Measurements from ENCODE around the gene ZDHHC12.

ZDHHC12 gene

DNA sequence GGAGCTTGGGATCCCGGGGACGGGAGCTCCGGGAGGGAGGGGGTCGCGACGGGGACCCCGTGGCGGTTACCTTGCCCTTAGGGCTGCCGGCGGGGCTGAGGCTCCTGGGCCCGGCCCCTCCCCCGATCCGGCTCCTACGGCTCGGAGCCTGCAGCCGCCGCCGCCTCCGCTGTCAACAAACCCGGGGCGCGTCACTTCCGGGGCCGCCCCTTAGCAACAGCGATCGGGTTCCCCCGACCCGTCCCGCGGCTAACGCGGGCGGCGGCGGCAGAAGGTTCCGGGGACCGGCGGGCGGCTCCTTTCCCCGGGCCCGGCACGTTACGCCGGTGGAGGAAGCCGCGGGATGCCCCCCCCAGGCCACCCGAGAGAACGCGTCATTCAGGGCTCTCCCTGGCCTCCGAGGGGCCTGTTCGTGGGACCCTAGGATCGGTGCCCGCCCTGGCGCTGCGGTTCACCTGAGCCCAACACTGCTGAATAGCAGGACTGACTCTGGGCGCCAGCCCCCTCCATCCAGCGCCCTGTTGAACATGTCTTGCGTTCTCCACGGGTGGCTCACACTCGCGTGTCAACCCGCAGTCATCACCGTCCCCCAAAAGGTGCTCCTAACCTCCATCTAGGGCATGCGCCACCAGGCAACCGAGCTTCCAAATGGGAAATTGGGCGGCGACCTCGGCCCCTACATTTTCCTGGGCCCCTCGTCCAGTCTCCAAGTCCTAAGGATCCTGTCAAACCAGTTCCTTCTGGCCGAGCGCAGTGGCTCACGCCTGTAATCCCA, 48.0 kb upstream of the ZDHHC12 start, which contains the start of gene ZER1 (continued):
- TF ChIP-seq, protein P1, sequence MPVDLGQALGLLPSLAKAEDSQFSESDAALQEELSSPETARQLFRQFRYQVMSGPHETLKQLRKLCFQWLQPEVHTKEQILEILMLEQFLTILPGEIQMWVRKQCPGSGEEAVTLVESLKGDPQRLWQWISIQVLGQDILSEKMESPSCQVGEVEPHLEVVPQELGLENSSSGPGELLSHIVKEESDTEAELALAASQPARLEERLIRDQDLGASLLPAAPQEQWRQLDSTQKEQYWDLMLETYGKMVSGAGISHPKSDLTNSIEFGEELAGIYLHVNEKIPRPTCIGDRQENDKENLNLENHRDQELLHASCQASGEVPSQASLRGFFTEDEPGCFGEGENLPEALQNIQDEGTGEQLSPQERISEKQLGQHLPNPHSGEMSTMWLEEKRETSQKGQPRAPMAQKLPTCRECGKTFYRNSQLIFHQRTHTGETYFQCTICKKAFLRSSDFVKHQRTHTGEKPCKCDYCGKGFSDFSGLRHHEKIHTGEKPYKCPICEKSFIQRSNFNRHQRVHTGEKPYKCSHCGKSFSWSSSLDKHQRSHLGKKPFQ (tag by site-specific recombination; IDR thresholded peaks at IDR 0.05): peak; percentile 23; the same call in 1 of the 2 replicates
- no peak for TF ChIP-seq ZNF274 (IDR thresholded peaks at IDR 0.05; ENCODE audit: low read length)
- no peak for TF ChIP-seq ZNF274 (tag by site-specific recombination; IDR thresholded peaks at IDR 0.05; ENCODE audit: borderline replicate concordance)
- TF ChIP-seq ZNF792 (tag by site-specific recombination; IDR thresholded peaks at IDR 0.05): no peak
- no peak for TF ChIP-seq HOXD13 (CRISPR knock-in tag; IDR thresholded peaks at IDR 0.05; ENCODE audit: borderline replicate concordance)
- no peak for TF ChIP-seq GLI2 (tag by site-specific recombination; IDR thresholded peaks at IDR 0.05; ENCODE audit: borderline replicate concordance, low read depth)
- TF ChIP-seq YY1 (tag by site-specific recombination; IDR thresholded peaks at IDR 0.05): peak; percentile 75
- no peak for TF ChIP-seq ZNF10 (tag by site-specific recombination; IDR thresholded peaks at IDR 0.05)
- TF ChIP-seq, protein P2, sequence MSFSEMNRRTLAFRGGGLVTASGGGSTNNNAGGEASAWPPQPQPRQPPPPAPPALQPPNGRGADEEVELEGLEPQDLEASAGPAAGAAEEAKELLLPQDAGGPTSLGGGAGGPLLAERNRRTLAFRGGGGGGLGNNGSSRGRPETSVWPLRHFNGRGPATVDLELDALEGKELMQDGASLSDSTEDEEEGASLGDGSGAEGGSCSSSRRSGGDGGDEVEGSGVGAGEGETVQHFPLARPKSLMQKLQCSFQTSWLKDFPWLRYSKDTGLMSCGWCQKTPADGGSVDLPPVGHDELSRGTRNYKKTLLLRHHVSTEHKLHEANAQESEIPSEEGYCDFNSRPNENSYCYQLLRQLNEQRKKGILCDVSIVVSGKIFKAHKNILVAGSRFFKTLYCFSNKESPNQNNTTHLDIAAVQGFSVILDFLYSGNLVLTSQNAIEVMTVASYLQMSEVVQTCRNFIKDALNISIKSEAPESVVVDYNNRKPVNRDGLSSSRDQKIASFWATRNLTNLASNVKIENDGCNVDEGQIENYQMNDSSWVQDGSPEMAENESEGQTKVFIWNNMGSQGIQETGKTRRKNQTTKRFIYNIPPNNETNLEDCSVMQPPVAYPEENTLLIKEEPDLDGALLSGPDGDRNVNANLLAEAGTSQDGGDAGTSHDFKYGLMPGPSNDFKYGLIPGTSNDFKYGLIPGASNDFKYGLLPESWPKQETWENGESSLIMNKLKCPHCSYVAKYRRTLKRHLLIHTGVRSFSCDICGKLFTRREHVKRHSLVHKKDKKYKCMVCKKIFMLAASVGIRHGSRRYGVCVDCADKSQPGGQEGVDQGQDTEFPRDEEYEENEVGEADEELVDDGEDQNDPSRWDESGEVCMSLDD (tag by site-specific recombination; IDR thresholded peaks at IDR 0.05): no peak
- peak; percentile 96 for TF ChIP-seq ZEB2 (tag by site-specific recombination; IDR thresholded peaks at IDR 0.05)
- peak; percentile 65 for TF ChIP-seq IKZF3 (tag by site-specific recombination; IDR thresholded peaks at IDR 0.05)
- TF ChIP-seq ZNF302 (tag by site-specific recombination; IDR thresholded peaks at IDR 0.05; ENCODE audit: low read depth): no peak
- TF ChIP-seq ZNF660 (tag by site-specific recombination; IDR thresholded peaks at IDR 0.05): peak; percentile 98
- TF ChIP-seq, protein P3, sequence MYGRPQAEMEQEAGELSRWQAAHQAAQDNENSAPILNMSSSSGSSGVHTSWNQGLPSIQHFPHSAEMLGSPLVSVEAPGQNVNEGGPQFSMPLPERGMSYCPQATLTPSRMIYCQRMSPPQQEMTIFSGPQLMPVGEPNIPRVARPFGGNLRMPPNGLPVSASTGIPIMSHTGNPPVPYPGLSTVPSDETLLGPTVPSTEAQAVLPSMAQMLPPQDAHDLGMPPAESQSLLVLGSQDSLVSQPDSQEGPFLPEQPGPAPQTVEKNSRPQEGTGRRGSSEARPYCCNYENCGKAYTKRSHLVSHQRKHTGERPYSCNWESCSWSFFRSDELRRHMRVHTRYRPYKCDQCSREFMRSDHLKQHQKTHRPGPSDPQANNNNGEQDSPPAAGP (tag by site-specific recombination; IDR thresholded peaks at IDR 0.05): peak; percentile 94
- TF ChIP-seq ZBTB21 (tag by site-specific recombination; IDR thresholded peaks at IDR 0.05): peak; percentile 51; the same call in 1 of the 2 replicates
- no peak for TF ChIP-seq ZNF157 (tag by site-specific recombination; IDR thresholded peaks at IDR 0.05)
- no peak for TF ChIP-seq OSR2 (tag by site-specific recombination; IDR thresholded peaks at IDR 0.05)
- TF ChIP-seq KLF10 (tag by site-specific recombination; IDR thresholded peaks at IDR 0.05): peak; percentile 90
- peak; percentile 99 for TF ChIP-seq ZSCAN30 (tag by site-specific recombination; IDR thresholded peaks at IDR 0.05)
- no peak for TF ChIP-seq PRDM1 (tag by site-specific recombination; IDR thresholded peaks at IDR 0.05)
- peak; percentile 84; the same call in 1 of the 2 replicates for TF ChIP-seq ZNF610 (tag by site-specific recombination; IDR thresholded peaks at IDR 0.05; ENCODE audit: borderline replicate concordance)
- TF ChIP-seq, protein P4, sequence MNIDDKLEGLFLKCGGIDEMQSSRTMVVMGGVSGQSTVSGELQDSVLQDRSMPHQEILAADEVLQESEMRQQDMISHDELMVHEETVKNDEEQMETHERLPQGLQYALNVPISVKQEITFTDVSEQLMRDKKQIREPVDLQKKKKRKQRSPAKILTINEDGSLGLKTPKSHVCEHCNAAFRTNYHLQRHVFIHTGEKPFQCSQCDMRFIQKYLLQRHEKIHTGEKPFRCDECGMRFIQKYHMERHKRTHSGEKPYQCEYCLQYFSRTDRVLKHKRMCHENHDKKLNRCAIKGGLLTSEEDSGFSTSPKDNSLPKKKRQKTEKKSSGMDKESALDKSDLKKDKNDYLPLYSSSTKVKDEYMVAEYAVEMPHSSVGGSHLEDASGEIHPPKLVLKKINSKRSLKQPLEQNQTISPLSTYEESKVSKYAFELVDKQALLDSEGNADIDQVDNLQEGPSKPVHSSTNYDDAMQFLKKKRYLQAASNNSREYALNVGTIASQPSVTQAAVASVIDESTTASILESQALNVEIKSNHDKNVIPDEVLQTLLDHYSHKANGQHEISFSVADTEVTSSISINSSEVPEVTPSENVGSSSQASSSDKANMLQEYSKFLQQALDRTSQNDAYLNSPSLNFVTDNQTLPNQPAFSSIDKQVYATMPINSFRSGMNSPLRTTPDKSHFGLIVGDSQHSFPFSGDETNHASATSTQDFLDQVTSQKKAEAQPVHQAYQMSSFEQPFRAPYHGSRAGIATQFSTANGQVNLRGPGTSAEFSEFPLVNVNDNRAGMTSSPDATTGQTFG (tag by site-specific recombination; IDR thresholded peaks at IDR 0.05; ENCODE audit: borderline replicate concordance): 0 out of 2 replicates have a peak, but pooled peaks have one; percentile 55
- peak; percentile 47 for TF ChIP-seq ZNF335 (tag by site-specific recombination; conservative IDR thresholded peaks at IDR 0.05)
- TF ChIP-seq KLF7 (tag by site-specific recombination; IDR thresholded peaks at IDR 0.05; ENCODE audit: borderline replicate concordance): peak; percentile 95
- TF ChIP-seq ZFHX2 (tag by site-specific recombination; conservative IDR thresholded peaks at IDR 0.05): peak; percentile 74
- TF ChIP-seq ZNF701 (tag by site-specific recombination; IDR thresholded peaks at IDR 0.05): no peak
- peak; percentile 83; the same call in 1 of the 2 replicates for TF ChIP-seq ZNF785 (tag by site-specific recombination; IDR thresholded peaks at IDR 0.05)
- TF ChIP-seq ZNF776 (tag by site-specific recombination; IDR thresholded peaks at IDR 0.05; ENCODE audit: borderline replicate concordance): no peak
- TF ChIP-seq ZNF707 (tag by site-specific recombination; IDR thresholded peaks at IDR 0.05): 0 out of 2 replicates have a peak, but pooled peaks have one; percentile 25
- no peak for TF ChIP-seq ZNF133 (tag by site-specific recombination; IDR thresholded peaks at IDR 0.05)
- TF ChIP-seq ZNF292 (tag by site-specific recombination; IDR thresholded peaks at IDR 0.05; ENCODE audit: borderline replicate concordance, low read depth): no peak
- peak; percentile 79 for TF ChIP-seq ZNF76 (tag by site-specific recombination; IDR thresholded peaks at IDR 0.05; ENCODE audit: borderline replicate concordance, low read depth)
- no peak for TF ChIP-seq ZNF791 (tag by site-specific recombination; IDR thresholded peaks at IDR 0.05)
- peak; percentile 99 for TF ChIP-seq SCRT2 (tag by site-specific recombination; IDR thresholded peaks at IDR 0.05)

Measured in HEK293 (cell line).